Right lobe of liver (tissue), 6 donors: Measurements from ENCODE around the gene DUSP28. TPM values are rescaled to one million over a fixed set of nuclear protein-coding genes. Genes with fewer than 3 reads are reported as not detected.

ENCODE experiments used
- ATAC-seq, 4 donors: fragments of 200-7000 bp; cut with Tn5 transposase; one replicate each; pipeline ENCODE4 v1.9.1; 2020; ENCODE audit warnings: mild to moderate bottlenecking in 4 of 4, moderate library complexity in 4 of 4
- DNase-seq, 3 donors: peaks; one replicate each; pipeline ENCODE4 v3.0.0-alpha.2; 2020
- H3K27ac ChIP-seq, 3 donors: fragments of 200-600 bp; one replicate each; pipeline ENCODE4 v1.8.0; 2022
- H3K27me3 ChIP-seq, 2 donors: fragments of 200-600 bp; one replicate each; pipeline ENCODE4 v1.8.0; 2022
- H3K36me3 ChIP-seq, 4 donors: fragments of 200-600 bp; sonication (generic) in 1 of 4; one replicate each; pipeline versions ENCODE4 v1.5.1 to v1.8.0; 2017 to 2022; ENCODE audit warnings: control low read depth in 1 of 4
- H3K4me1 ChIP-seq, 4 donors: fragments of 200-600 bp; sonication (generic) in 1 of 4; one replicate each; pipeline versions ENCODE4 v1.5.1 to v1.8.0; 2017 to 2022; ENCODE audit warnings: control low read depth in 1 of 4
- H3K4me3 ChIP-seq, 3 donors: fragments of 200-600 bp; one replicate each; pipeline ENCODE4 v1.8.0; 2022
- H3K9me3 ChIP-seq, 4 donors: fragments of 200-600 bp; sonication (generic) in 1 of 4; one replicate each; pipeline versions ENCODE4 v1.5.1 to v1.8.0; 2017 to 2022; ENCODE audit warnings: control low read depth in 1 of 4
- POLR2A ChIP-seq: fragments of 450-650 bp; IDR thresholded peaks from one replicate; pipeline ENCODE4 v1.6.1; 2017; ENCODE audit warnings: antibody characterized with exemption, mild to moderate bottlenecking
- WGBS: methylation state at CpG from one replicate; pipeline ENCODE4 v1.1.6; 2018; ENCODE audit warnings: low coverage, low lambda C conversion rate; ENCODE audit not compliant: insufficient coverage; ENCODE audit errors: missing lambda C conversion rate; 5-methylcytosine and 5-hydroxymethylcytosine counted together
- intact Hi-C, 2 donors: fragments of 100-400 bp; cut with DNase I; formaldehyde crosslinking; loops; one replicate each; pipeline versions ENCODE4 v1.11.2 to v1.14.1; 2022
- long read RNA-seq: library from polyadenylated mRNA; unstranded; transcript quantifications from one replicate; pipeline ENCODE4 v2.0.0, GENCODE V29; 2019
- total RNA-seq, 6 experiments: library from RNA; depleted of rRNA in 2 of 6; stranded (reverse); fragments of >200 nt in 2 of 6; fragmentation: NEBNext Ultra II Directional in 3 of 6; extraction: Animal tissue kit (Norgen Biotek cat#: 25700) in 3 of 6; gene quantifications; one replicate each; pipeline versions ENCODE4 v1.1.0 to v1.2.4, GENCODE V29; 2016 to 2023
- TF ChIP-seq, protein P1 (sequence below), 4 donors: fragments of 200-600 bp in 3 of 4; fragments of 450-650 bp in 1 of 4; IDR thresholded peaks; one replicate each; pipeline versions ENCODE4 v1.5.1 to v1.8.0; 2016 to 2022; ENCODE audit warnings: antibody characterized with exemption in 4 of 4, mild to moderate bottlenecking in 2 of 4
- donor health status: DM: no; HTN: yes; CAD: no.
- donor health status: DM: no; HTN: no; CAD: no.
- donor health status: DM: no; HTN: no; CAD: no.
- donor health status: DM: no; HTN: yes; CAD: no.
- donor health status: DM: no; HTN: yes; CAD: no.

DUSP28 gene, protein sequence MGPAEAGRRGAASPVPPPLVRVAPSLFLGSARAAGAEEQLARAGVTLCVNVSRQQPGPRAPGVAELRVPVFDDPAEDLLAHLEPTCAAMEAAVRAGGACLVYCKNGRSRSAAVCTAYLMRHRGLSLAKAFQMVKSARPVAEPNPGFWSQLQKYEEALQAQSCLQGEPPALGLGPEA
- 1 to 10 TPM; 1.3 to 3.5 (median 2.1) TPM for total RNA-seq
- long read RNA-seq, partial matches to known transcripts, result 0 of 1 reads
- long read RNA-seq, other reads (novel, unspliced or antisense), result 0 of 1 reads

DNA sequence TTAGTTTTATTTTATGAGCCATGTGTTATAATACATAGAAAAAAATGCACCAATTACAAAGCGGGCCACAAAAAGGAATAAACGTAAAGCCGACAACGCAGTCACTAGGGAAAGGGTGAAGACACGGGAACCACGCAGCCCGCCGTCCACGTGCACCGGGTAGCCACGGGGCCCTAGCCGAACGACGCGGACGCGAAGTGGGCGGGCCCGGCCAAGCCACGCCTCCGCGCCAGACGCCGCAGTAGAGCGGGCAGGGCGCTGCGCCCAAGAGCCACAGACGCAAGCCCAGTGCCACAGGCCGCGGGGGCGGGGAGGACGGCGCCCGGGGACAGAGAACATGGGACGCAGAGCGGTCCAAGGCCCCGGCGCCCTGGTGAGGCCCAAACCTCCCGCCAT is at the start of gene DUSP28:
Gene DUSP28 (plus strand): TSS at position 274 of the 396 bp plus-strand sequence. CDS start 328 bp downstream, outside the sequence.
- peak within 1 kb of the TSS; percentile 94 to 99 (median 98) for H3K27ac ChIP-seq
- H3K4me1 ChIP-seq, result peaks cover 0 to 33% (median 16%) of the 10 kb centered on the region in 4 donors
- no peaks in the 10 kb centered on the region for H3K9me3 ChIP-seq
- H3K36me3 ChIP-seq, result no peaks in the 10 kb centered on the region
- under 1% methylated on average over 10 of the region's 39 CpGs for WGBS
- peak within 1 kb of the TSS; percentile 73 to 94 (median 88) for H3K4me3 ChIP-seq
- intact Hi-C loops, result no loop called here
- TF ChIP-seq POLR2A, result peak; percentile 94
- TF ChIP-seq, protein P1, sequence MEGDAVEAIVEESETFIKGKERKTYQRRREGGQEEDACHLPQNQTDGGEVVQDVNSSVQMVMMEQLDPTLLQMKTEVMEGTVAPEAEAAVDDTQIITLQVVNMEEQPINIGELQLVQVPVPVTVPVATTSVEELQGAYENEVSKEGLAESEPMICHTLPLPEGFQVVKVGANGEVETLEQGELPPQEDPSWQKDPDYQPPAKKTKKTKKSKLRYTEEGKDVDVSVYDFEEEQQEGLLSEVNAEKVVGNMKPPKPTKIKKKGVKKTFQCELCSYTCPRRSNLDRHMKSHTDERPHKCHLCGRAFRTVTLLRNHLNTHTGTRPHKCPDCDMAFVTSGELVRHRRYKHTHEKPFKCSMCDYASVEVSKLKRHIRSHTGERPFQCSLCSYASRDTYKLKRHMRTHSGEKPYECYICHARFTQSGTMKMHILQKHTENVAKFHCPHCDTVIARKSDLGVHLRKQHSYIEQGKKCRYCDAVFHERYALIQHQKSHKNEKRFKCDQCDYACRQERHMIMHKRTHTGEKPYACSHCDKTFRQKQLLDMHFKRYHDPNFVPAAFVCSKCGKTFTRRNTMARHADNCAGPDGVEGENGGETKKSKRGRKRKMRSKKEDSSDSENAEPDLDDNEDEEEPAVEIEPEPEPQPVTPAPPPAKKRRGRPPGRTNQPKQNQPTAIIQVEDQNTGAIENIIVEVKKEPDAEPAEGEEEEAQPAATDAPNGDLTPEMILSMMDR (IDR thresholded peaks at IDR 0.05), result no peak
- ATAC-seq, result peak; percentile 75 to 85 (median 81)
- peak; percentile 95 to 96 (median 95) for DNase-seq
- no peaks in the 10 kb centered on the region for H3K27me3 ChIP-seq

DNA sequence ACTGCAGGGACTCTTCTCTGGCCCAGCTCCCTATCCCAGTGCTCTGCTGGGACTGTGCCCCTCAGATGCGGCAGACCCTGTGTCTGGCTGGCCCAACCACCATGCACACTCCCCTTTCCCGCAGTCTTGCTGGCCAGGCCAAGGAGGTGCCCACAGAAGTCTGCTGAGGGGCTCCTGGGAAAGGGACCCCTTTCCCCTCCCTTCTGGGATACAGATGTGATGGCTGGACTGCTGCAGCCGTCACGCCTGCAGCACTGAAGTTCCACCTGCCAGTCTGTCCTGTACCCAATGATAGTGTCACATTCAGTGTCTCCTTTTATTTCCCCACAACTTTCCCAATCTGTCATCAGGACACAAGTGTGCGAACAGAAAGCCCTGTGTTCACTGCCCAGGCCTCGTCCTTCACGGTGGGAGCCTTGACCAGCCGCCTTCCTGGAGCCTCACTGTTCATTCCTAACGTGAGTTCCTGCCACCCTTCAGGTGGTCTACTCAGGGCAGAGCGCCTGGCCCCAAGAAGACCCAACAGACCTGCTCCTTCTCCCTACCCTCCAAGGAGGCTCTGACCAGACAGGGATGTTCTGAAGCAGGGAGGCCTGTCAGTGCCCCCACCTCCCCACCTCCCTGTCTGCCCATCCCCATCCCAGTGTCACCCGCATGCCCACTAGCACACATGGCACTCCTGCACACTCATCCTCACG is 49.5 kb upstream of the DUSP28 start:
- TF ChIP-seq, protein P1 (IDR thresholded peaks at IDR 0.05), result no peak
- no peak for TF ChIP-seq POLR2A
- Histone ChIP-seq H3K27me3 (no peaks in the 10 kb centered on the region), H3K4me1 (no peaks in the 10 kb centered on the region), H3K4me3 (no peak overlapping the region), H3K36me3 (no peaks in the 10 kb centered on the region), H3K9me3 (no peaks in the 10 kb centered on the region), H3K27ac (no peak overlapping the region)
- ATAC-seq (no peak), DNase-seq (peak in 1 of 3 donors; percentile 23)
- 98% methylated on average over 6 of the region's 12 CpGs for WGBS
- intact Hi-C loops, result no loop called here

DNA sequence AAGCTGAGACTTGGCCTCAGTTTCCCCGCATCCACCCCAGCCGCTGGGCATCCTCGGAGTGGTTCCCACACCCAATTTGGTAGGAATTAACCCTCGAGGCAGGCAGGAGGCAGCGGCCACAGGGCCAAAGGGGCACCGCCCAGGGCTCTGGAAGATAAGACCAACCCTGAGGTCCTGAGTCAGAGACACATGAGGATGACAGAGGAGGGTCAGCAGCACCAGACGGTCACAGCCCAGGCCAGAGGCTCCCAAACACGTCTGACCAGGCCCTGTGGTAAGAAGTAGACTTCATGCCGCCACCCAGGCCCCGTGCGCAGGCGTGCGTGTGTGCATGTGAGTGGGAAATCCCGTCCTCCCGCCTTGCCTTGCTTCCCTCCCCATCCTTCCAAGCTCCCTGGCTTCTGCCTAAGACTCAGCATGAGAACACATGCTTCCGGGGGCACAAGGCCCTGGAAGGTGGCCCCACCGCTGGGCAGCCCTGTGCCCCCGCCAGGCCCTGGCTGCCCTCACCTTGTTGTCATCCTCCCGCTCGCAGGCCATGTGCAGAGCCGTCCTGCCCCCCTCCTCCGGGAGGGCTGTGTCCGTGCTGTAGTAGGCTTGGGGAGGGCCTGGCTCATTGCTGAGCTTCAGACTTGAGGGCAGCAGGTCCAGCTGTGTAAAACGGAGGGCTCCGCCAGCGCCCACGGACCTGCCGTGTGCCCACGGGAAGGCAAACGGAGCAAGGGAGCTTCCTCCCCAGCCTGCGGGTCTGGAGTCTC is 48.6 kb upstream of the DUSP28 start:
- H3K4me3 ChIP-seq, result no peak overlapping the region

DNA sequence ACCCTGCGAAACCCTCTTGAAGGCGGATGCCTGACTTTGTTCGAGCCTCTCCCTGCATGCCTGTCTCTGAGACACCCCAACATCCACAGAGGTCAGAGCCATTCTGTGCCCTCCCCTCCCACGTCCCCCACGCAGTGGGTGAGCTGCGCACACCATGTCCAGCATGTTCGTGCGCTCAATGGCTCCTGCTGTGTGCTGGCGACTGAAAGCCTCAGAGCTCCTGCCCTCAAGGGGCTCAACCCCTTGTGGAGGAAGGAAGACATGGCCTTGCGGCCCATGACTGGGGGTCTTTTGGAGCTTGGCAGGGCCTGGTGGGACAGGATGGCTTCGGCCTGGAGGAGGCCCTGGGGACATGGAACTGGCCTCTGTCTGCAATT is 48.1 kb upstream of the DUSP28 start:
- Histone ChIP-seq H3K36me3 (no peaks in the 10 kb centered on the region), H3K4me1 (no peaks in the 10 kb centered on the region), H3K9me3 (no peaks in the 10 kb centered on the region), H3K27me3 (no peaks in the 10 kb centered on the region), H3K27ac (no peak overlapping the region), H3K4me3 (no peak overlapping the region)
- DNase-seq (no peak), ATAC-seq (no peak)
- TF ChIP-seq, protein P1 (IDR thresholded peaks at IDR 0.05), result no peak
- no peak for TF ChIP-seq POLR2A
- intact Hi-C loops, result no loop called here
- 80% methylated on average over 1 of the region's 11 CpGs for WGBS

More for the DNA sequence above, 48.6 kb upstream of the DUSP28 start:
- 80% methylated on average over 1 of the region's 31 CpGs for WGBS
- peak in 1 of 3 donors; percentile 41 for DNase-seq
- ATAC-seq, result no peak
- Histone ChIP-seq H3K9me3 (no peaks in the 10 kb centered on the region), H3K27me3 (no peaks in the 10 kb centered on the region), H3K27ac (no peak overlapping the region), H3K4me1 (no peaks in the 10 kb centered on the region), H3K36me3 (no peaks in the 10 kb centered on the region)
- no peak for TF ChIP-seq POLR2A
- TF ChIP-seq, protein P1 (IDR thresholded peaks at IDR 0.05), result no peak
- intact Hi-C loops, result no loop called here
